Embryonic facial prominence (tissue), 1 donor: Measurements from ENCODE around the gene GPC5.

Source experiments
- DNase-seq: peaks from one replicate; pipeline ENCODE4 v3.0.0-alpha.2; 2016; ENCODE audit errors: extremely low spot score

Gene GPC5

GRCh38 chr13:92150606-92151005, 752.2 kb downstream of the GPC5 start:
- DNase-seq: no peak

- no peak for DNase-seq
These were observed 759.9 kb downstream of the GPC5 start for GRCh38 chr13:92158346-92158745.

- DNase-seq: no peak
These were observed 766.4 kb downstream of the GPC5 start for GRCh38 chr13:92164822-92165221.

GRCh38 chr13:92172191-92172590, 773.8 kb downstream of the GPC5 start:
- no peak for DNase-seq

- no peak for DNase-seq
These were observed 774.8 kb downstream of the GPC5 start for GRCh38 chr13:92173254-92173653.

GRCh38 chr13:92175330-92175729, 776.9 kb downstream of the GPC5 start:
- DNase-seq: peak; percentile 60

- no peak for DNase-seq
These were observed 779.5 kb downstream of the GPC5 start for GRCh38 chr13:92177966-92178365.

- no peak for DNase-seq
These were observed 780.8 kb downstream of the GPC5 start for GRCh38 chr13:92179223-92179622.

GRCh38 chr13:92187378-92187989, 789.1 kb downstream of the GPC5 start:
- no peak for DNase-seq

GRCh38 chr13:92188574-92188973, 790.2 kb downstream of the GPC5 start:
- DNase-seq: no peak

GRCh38 chr13:92196591-92197256, 798.3 kb downstream of the GPC5 start:
- DNase-seq: no peak

- no peak for DNase-seq
These were observed 799.2 kb downstream of the GPC5 start for GRCh38 chr13:92197669-92198068.

GRCh38 chr13:92218615-92219014, 820.2 kb downstream of the GPC5 start:
- no peak for DNase-seq

- no peak for DNase-seq
These were observed 823.5 kb downstream of the GPC5 start for GRCh38 chr13:92221916-92222315.

GRCh38 chr13:92224052-92224821, 825.8 kb downstream of the GPC5 start:
- no peak for DNase-seq

- no peak for DNase-seq
These were observed 826.4 kb downstream of the GPC5 start for GRCh38 chr13:92224825-92225224.

- DNase-seq: no peak
These were observed 827.4 kb downstream of the GPC5 start for GRCh38 chr13:92225861-92226260.

- DNase-seq: no peak
These were observed 834.5 kb downstream of the GPC5 start for GRCh38 chr13:92232871-92233270.

GRCh38 chr13:92251671-92252210, 853.3 kb downstream of the GPC5 start:
- DNase-seq: no peak

GRCh38 chr13:92255526-92255925, 857.1 kb downstream of the GPC5 start:
- DNase-seq: no peak

GRCh38 chr13:92256211-92256610, 857.8 kb downstream of the GPC5 start:
- no peak for DNase-seq

- no peak for DNase-seq
These were observed 860.6 kb downstream of the GPC5 start for GRCh38 chr13:92259046-92259445.

GRCh38 chr13:92259523-92259922, 861.1 kb downstream of the GPC5 start:
- no peak for DNase-seq
